PC-3 (cell line): ENCODE measurements around the gene GNPTG.

Source experiments
- EZH2 ChIP-seq: fragments of 300-600 bp; sonication (generic); IDR thresholded peaks from one replicate; pipeline ENCODE4 v1.6.1; 2017; ENCODE audit warnings: antibody characterized with exemption, mild to moderate bottlenecking, low read length; ENCODE audit not compliant: unreplicated experiment
- EZH2phosphoT487 ChIP-seq: fragments of 300-600 bp; sonication (generic); IDR thresholded peaks from 2 replicates; pipeline ENCODE4 v1.6.1; 2018; ENCODE audit warnings: mild to moderate bottlenecking, antibody characterized with exemption, low read length, borderline replicate concordance
- TF ChIP-seq, protein P1 (sequence below): fragments of 300-600 bp; sonication (generic); conservative IDR thresholded peaks from 2 replicates; pipeline ENCODE4 v1.5.1; 2017; ENCODE audit warnings: antibody characterized with exemption, low read depth, mild to moderate bottlenecking, low read length

DNA sequence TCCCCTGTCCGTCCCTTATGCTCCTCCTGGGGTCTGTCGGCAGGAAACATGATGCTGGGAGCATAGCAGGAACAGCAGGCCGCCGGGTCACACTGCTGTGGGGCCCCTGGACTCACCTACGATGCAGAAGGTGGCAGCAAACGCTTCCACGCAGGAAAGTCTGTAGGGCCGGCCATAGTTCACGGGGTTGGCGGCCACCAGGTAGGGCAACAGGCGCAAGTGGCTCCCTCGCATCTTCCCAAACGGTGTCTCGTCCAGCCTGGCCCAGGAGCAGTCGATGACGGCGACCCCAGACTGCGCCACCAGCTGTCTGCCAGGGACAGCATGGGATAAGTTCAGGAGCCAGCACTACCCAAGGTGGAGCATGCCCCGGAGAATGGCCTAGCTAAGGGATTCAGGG, 1.0 kb upstream of the GNPTG start:
- TF ChIP-seq, protein P1, sequence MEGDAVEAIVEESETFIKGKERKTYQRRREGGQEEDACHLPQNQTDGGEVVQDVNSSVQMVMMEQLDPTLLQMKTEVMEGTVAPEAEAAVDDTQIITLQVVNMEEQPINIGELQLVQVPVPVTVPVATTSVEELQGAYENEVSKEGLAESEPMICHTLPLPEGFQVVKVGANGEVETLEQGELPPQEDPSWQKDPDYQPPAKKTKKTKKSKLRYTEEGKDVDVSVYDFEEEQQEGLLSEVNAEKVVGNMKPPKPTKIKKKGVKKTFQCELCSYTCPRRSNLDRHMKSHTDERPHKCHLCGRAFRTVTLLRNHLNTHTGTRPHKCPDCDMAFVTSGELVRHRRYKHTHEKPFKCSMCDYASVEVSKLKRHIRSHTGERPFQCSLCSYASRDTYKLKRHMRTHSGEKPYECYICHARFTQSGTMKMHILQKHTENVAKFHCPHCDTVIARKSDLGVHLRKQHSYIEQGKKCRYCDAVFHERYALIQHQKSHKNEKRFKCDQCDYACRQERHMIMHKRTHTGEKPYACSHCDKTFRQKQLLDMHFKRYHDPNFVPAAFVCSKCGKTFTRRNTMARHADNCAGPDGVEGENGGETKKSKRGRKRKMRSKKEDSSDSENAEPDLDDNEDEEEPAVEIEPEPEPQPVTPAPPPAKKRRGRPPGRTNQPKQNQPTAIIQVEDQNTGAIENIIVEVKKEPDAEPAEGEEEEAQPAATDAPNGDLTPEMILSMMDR: no peak
- TF ChIP-seq EZH2 (no peak), EZH2phosphoT487 (no peak)
